NCI-H2196 (cell line): Measurements from ENCODE around the gene MICALL2.

Source experiments
- DNase-seq: peaks from one replicate; lab custom pipeline; 2025; ENCODE audit not compliant: unreplicated experiment; lab: John Stamatoyannopoulos, UW

Gene MICALL2

GRCh38 chr7:1434891-1435670, 24.2 kb downstream of the MICALL2 start:
- no peak for DNase-seq

DNA sequence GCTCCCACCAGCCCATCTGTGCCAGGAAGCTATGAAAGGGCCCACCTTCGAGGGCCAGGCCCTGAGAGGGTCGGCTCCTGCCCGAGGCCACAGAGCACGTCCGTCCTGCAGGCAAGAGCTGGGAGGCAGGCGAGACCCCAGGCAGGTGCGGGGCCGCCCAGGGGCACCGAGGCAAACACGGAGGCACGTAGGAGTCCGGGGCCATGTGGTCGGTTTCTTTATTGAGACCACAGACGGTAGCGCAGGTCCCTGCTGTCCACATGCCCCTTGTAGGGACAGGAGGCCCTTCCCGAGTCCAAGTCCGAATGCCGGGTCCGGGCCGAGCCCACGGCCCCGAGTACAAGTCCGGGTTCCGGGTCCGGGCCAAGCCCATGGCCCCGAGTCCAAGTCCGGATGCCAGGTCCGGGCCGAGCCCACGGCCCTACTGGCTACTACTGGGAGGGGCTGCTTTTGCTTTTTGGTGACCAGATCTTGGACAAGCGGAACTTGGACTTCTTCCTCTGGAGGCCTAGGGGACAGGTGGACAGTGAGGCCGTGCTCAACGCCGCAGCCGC, 25.0 kb downstream of the MICALL2 start:
- no peak for DNase-seq

DNA sequence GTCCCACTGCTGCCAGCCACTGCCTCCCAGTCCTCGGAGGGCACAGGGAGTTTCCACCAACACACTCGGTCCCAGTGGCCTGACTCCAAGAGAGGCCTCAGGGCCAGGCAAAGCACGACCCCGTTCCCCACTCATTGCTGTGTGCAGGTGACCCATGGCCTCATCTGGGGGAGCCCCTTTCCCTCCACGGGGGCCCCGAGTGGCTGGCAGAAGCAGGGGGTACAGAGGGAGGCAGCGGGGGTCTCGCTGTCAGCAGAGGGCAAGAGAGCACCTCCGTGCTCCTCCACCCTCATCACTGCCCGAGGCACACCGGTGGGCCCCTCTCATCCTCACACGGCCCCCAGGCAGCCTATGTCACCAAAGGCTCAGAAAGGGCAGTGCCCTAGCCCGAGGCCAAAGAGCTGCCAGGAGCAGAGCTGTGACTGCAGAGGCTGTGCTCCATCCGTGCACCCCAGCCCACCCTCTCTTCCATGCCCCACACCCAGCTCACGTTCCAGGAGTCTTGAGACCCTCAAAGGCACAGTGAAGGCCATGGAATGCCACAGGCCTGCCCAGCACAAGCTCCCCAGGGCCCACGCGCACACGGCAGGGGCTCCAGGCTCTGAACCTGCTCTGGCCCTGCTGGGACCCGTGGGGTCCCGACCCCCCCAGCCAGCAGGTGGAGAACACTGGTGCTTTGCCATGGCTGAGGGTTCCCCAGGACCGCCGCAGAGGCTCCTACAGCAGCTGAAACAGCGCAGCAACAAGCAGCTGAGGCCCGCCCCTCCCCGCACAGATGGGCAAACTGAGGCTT, 25.9 kb downstream of the MICALL2 start:
- DNase-seq, result no peak

DNA sequence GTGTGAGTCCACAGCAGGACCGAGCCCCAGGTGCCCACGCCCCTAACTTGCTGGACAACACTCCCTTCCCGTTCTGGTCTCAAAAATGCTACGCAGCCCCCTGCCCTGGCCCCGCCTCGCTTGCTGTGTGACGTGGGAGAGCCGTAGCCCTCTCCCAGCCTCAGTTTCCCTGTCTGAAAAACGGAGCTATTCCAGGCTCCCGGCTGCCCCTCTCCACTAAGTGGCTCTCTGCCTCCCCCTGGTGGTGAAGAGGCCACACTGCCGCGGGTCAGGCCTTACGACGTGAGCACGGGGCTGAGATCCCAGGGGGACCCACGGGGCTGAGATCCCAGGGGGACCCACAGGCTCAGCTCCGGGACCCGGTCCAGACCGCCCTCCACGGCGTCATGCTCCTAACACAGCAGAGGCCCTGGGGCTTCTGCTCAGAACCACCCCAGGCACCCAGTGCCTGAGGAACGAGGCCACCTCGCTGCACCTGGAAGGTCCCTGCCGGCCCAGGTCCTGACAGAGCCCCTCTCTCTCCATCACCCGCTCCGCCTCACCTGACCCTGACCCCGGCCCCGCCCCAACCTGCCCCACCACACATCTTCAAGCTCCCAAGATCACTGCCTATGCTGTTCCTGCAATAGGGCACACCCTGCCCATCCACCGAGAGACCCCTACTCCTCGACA, 26.7 kb downstream of the MICALL2 start:
- DNase-seq, result peak; percentile 86

- no peak for DNase-seq
Observed at GRCh38 chr7:1431634-1432380, 27.5 kb downstream of the MICALL2 start.

- no peak for DNase-seq
Observed at GRCh38 chr7:1431226-1431625, 28.0 kb downstream of the MICALL2 start.

- no peak for DNase-seq
Observed at GRCh38 chr7:1430056-1430845, 29.0 kb downstream of the MICALL2 start.

GRCh38 chr7:1428941-1429501, 30.2 kb downstream of the MICALL2 start:
- DNase-seq, result no peak

- DNase-seq, result no peak
Observed at GRCh38 chr7:1427064-1427657, 32.1 kb downstream of the MICALL2 start.

DNA sequence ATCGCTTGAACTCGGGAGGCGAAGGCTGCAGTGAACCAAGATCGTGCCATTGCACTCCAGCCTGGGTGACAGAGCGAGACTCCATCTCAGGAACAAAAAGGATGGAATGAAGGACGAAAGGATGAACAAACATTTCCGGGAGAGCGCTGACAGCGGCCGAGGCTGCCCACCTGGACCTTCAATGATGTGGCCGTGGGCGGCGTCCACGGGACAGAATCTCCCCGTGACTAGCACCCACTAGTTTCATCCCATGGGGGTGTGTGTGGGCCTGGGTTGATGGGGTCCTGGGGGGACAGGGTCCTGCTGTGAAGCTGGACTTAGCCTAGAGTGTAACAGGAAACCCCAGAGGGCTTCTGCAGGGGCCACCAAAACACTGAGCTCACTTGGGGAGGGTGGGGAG, 32.8 kb downstream of the MICALL2 start:
- DNase-seq, result no peak

GRCh38 chr7:1425292-1426136, 33.8 kb downstream of the MICALL2 start:
- peak; percentile 10 for DNase-seq

DNA sequence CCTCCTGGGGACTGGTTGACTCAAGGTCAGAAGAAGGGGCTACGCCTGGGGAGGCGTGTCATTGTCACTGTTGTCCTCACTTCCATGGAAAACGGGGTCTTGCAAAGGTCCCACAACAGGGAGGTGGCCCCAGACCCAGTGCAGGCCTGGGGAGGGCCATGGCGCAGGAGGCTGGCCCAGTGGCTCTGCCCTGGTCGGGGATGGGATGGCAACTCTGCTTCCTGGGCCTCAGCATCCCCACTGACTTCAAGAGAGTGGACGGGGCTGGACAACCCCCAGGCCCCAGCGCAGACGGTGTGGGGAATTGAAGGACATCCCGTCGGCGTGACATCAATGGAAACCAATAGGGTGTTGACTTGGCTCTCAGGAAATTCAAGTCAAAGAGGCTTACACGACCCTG, 35.2 kb downstream of the MICALL2 start:
- DNase-seq, result no peak

- DNase-seq, result no peak
Observed at GRCh38 chr7:1423264-1423811, 35.9 kb downstream of the MICALL2 start.

- DNase-seq, result no peak
Observed at GRCh38 chr7:1422512-1423263, 36.6 kb downstream of the MICALL2 start.

DNA sequence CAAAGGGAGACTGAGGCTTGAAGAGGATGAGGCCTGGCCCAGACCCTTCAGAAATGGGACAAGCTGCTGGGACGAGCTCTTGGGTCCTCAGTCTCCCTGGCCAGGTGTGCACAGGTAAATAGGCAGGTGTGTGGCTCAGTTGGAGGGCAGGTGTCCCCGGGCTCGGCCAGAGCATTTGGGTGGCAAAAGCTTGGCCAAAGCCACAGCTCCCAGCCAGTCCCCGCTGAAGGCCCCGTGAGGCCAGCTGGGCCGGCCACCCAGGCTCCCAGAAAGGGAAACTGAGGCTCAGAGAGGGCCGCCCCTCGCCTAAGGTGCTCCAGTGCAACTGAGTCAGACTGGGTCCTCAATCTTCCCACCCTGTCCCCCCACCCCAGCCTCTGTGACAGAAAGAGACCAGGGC, 37.3 kb downstream of the MICALL2 start:
- no peak for DNase-seq

- no peak for DNase-seq
Observed at GRCh38 chr7:1421020-1421790, 38.1 kb downstream of the MICALL2 start.

DNA sequence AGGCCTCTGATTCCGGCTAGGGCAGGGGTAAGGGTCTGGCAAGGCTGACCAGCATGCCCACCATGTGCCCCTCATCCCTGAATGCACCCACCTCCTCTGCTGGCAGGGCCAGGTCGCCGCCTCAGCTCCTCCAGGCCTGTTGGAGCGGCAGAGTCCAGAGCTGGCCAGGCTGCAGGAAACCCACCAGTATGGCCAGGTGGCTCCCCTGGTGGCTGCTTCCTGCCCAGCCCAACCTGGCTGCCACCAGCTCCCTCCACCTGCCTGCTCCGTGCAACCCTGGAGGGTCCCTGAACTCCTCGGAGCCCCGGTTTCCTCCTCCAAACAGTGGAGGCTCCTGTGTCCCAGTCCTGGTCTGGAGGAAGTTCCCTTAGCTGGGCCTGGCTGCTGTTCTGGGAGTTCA, 39.6 kb downstream of the MICALL2 start:
- no peak for DNase-seq
